Left lung (tissue), 10 donors: Measurements from ENCODE around the gene DCUN1D2. TPM values are rescaled to one million over a fixed set of nuclear protein-coding genes. Genes with fewer than 3 reads are reported as not detected.

Experiments used
- ATAC-seq: fragments of 200-7000 bp; cut with Tn5 transposase; one replicate; pipeline ENCODE4 v1.9.1; 2020; ENCODE audit warnings: moderate library complexity
- DNase-seq, 4 donors: peaks; one replicate each; pipeline ENCODE4 v3.0.0-alpha.2; 2013 to 2020
- H3K27ac ChIP-seq, 2 donors: fragments of 200-600 bp; sonication (generic) in 1 of 2; one replicate each; pipeline versions ENCODE4 v1.5.0 to v1.8.0; 2020 to 2021
- H3K27me3 ChIP-seq, 2 donors: fragments of 200-600 bp; sonication (generic) in 1 of 2; one replicate each; pipeline versions ENCODE4 v1.5.0 to v1.8.0; 2020 to 2021
- H3K36me3 ChIP-seq, 2 donors: fragments of 200-600 bp; sonication (generic) in 1 of 2; one replicate each; pipeline versions ENCODE4 v1.5.0 to v1.8.0; 2020 to 2021
- H3K4me1 ChIP-seq, 2 donors: fragments of 200-600 bp; one replicate each; pipeline ENCODE4 v1.8.0; 2021
- H3K4me3 ChIP-seq, 2 donors: fragments of 200-600 bp; sonication (generic) in 1 of 2; one replicate each; pipeline versions ENCODE4 v1.5.0 to v1.8.0; 2020 to 2021; ENCODE audit warnings: mild to moderate bottlenecking in 1 of 2
- H3K9me3 ChIP-seq, 2 donors: fragments of 200-600 bp; sonication (generic) in 1 of 2; one replicate each; pipeline versions ENCODE4 v1.5.0 to v1.8.0; 2020 to 2021
- intact Hi-C, 2 donors: fragments of 100-400 bp; cut with DNase I; formaldehyde crosslinking; loops; one replicate each; pipeline versions ENCODE4 v1.11.2 to v1.14.2; 2022
- polyA plus RNA-seq, 6 donors: library from polyadenylated mRNA; unstranded; fragments of 120-200 nt; gene quantifications; one replicate each; pipeline ENCODE4 v1.2.1, GENCODE V29; 2013; ENCODE audit not compliant: insufficient read length in 6 of 6
- total RNA-seq, 2 donors: library from RNA; stranded (reverse); fragmentation: NEBNext Ultra II Directional; extraction: Animal tissue kit (Norgen Biotek cat#: 25700); gene quantifications; one replicate each; pipeline ENCODE4 v1.2.1, GENCODE V29; 2021
- TF ChIP-seq, protein P1 (sequence below), 2 donors: fragments of 200-600 bp; sonication (generic) in 1 of 2; IDR thresholded peaks; one replicate each; pipeline versions ENCODE4 v1.5.0 to v1.8.0; 2021; ENCODE audit warnings: antibody characterized with exemption in 2 of 2
- donor health status: DM: no; HTN: yes; CAD: no.
- donor health status: DM: no; HTN: no; CAD: no.

DCUN1D2 gene
- total and polyA plus RNA-seq, 8 donors: 10.3 to 26.3 (median 19.2) TPM

DNA sequence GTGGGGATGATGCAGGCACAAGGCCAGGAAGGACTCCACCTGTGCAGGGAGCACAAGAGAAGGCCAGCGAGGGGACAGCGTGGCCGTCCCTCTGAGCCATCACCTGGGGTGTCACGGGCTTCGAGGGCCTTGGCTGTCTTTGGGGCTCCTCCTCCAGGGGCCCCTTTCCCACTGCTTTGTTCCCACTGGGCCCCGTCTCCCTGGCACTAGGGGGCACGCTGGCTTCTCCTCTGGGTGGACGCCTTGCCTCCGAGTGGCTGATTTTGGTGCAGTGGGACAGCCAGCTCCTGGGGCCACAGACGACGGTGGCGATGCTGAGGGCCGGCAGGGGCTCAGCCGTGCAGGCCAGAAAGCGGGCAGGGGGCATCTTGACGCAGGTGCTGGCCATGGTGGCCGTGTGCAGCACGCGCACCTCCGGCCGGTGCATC lies 83.4 kb downstream of the DCUN1D2 start:
- Histone ChIP-seq H3K4me1 (peaks cover 0 to 6% of the 10 kb centered on the region in 2 donors), H3K27ac (no peak overlapping the region), H3K36me3 (no peaks in the 10 kb centered on the region), H3K4me3 (no peak overlapping the region), H3K9me3 (no peaks in the 10 kb centered on the region), H3K27me3 (peaks cover 0 to 67% of the 10 kb centered on the region in 2 donors)
- ATAC-seq (no peak), DNase-seq (peak in 1 of 4 donors; percentile 73)
- TF ChIP-seq, protein P1, sequence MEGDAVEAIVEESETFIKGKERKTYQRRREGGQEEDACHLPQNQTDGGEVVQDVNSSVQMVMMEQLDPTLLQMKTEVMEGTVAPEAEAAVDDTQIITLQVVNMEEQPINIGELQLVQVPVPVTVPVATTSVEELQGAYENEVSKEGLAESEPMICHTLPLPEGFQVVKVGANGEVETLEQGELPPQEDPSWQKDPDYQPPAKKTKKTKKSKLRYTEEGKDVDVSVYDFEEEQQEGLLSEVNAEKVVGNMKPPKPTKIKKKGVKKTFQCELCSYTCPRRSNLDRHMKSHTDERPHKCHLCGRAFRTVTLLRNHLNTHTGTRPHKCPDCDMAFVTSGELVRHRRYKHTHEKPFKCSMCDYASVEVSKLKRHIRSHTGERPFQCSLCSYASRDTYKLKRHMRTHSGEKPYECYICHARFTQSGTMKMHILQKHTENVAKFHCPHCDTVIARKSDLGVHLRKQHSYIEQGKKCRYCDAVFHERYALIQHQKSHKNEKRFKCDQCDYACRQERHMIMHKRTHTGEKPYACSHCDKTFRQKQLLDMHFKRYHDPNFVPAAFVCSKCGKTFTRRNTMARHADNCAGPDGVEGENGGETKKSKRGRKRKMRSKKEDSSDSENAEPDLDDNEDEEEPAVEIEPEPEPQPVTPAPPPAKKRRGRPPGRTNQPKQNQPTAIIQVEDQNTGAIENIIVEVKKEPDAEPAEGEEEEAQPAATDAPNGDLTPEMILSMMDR (IDR thresholded peaks at IDR 0.05): no peak
- intact Hi-C loops: no loop called here

DNA sequence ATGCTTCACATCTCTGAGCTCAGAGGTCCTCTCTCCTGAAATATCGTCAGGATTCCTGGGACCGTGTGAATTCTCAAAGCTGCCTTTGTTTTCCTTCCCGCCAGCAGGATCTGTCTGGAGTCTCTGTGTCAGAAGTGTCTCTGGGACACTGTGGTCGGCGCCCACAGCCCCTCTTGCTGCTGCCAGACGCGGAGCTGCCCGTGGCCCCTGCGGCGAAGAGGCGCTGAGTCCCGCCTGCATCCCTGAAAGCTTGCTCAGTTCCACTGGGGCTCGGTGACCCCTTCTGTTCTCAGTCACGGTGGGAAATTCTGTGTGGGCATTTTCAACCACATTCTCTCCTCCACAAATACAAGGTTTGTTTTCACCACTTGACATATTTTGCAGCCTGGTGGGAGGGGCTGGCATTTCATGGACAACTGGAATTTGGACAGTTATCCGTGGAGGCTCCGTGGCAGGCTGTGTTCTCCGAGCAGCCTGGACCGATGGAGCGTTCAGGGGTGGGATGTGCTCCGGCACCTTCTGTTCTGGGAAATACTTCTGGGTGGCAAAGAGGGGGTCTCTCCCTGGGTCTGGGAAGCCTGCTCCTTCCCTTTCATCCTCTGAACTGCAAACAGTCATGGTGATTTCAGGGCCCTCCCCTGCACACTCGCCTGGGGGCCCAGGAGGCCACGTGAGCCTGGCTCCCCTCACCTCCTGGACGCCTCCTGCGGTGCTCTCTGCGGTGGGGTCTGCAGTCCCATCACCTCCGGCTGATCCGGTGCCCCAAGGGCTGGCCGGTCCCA lies 84.0 kb downstream of the DCUN1D2 start:
- Histone ChIP-seq H3K9me3 (no peaks in the 10 kb centered on the region), H3K27ac (no peak overlapping the region), H3K4me3 (no peak overlapping the region), H3K36me3 (no peaks in the 10 kb centered on the region), H3K27me3 (peaks cover 0 to 73% of the 10 kb centered on the region in 2 donors), H3K4me1 (peaks cover 0 to 6% of the 10 kb centered on the region in 2 donors)
- intact Hi-C loops: no loop called here
- TF ChIP-seq, protein P1 (IDR thresholded peaks at IDR 0.05): no peak
- ATAC-seq: no peak
- peak in 1 of 4 donors; percentile 60 for DNase-seq

Other genes starting within 250 kb of the DCUN1D2 start
- 100 to 1,000 TPM; 314 to 374 TPM for gene LAMP1, start 193.5 kb downstream of the DCUN1D2 start, total RNA-seq
- 100 to 1,000 TPM; 102 to 131 (median 116) TPM for gene LAMP1, start 193.5 kb downstream of the DCUN1D2 start, polyA plus RNA-seq
- 1 to 10 TPM; 6.7 to 7.1 TPM for gene GRTP1, start 126.6 kb downstream of the DCUN1D2 start, total RNA-seq
- 10 to 100 TPM in 3 of 6 donors, 1 to 10 TPM in 3; 4.9 to 13.5 (median 8.8) TPM for gene GRTP1, start 126.6 kb downstream of the DCUN1D2 start, polyA plus RNA-seq
- 1 to 10 TPM; 2.0 to 2.3 TPM for gene ADPRHL1, start 37.2 kb downstream of the DCUN1D2 start, total RNA-seq
- 1 to 10 TPM in 4 of 6 donors, under 1 TPM in 2; 0.66 to 1.7 (median 1.3) TPM for gene ADPRHL1, start 37.2 kb downstream of the DCUN1D2 start, polyA plus RNA-seq
- 10 to 100 TPM; 48.8 to 61.9 TPM for gene TFDP1, start 94.0 kb upstream of the DCUN1D2 start, total RNA-seq
- 10 to 100 TPM; 78.7 to 99.5 (median 84.2) TPM for gene TFDP1, start 94.0 kb upstream of the DCUN1D2 start, polyA plus RNA-seq
- gene ATP4B, start 167.5 kb upstream of the DCUN1D2 start, total RNA-seq: not detected
- gene ATP4B, start 167.5 kb upstream of the DCUN1D2 start, polyA plus RNA-seq: under 1 TPM in 3 of 6 donors, not detected in 3; 0.28 to 0.58 (median 0.41) TPM
- gene GRK1, start 176.5 kb upstream of the DCUN1D2 start, total RNA-seq: under 1 TPM in 1 of 2 donors, not detected in 1; 0.21 TPM
- gene GRK1, start 176.5 kb upstream of the DCUN1D2 start, polyA plus RNA-seq: 1 to 10 TPM in 5 of 6 donors, under 1 TPM in 1; 0.79 to 3.1 (median 1.5) TPM